ENCODE data around the gene GSAP.

DNA sequence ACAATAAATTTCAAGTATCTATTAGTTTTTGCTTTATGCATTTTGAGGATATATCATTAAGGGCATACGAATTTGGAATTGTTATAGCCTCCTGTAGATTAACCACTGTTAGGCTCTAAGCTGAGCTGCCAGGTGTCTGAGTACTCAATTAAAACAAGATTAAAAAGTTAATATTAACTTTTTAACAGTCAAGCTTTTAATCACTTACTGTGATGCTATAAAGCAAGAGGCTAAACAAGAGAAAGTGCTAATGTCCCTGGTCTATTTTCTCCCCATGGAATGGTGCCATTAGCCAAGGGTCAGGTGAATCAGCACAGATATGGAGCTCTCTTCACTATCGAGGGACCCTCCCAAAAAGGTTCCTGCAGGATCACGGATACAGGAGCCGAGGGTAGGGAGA lies 9.7 kb downstream of the GSAP start:
- TF ChIP-seq, protein P1, sequence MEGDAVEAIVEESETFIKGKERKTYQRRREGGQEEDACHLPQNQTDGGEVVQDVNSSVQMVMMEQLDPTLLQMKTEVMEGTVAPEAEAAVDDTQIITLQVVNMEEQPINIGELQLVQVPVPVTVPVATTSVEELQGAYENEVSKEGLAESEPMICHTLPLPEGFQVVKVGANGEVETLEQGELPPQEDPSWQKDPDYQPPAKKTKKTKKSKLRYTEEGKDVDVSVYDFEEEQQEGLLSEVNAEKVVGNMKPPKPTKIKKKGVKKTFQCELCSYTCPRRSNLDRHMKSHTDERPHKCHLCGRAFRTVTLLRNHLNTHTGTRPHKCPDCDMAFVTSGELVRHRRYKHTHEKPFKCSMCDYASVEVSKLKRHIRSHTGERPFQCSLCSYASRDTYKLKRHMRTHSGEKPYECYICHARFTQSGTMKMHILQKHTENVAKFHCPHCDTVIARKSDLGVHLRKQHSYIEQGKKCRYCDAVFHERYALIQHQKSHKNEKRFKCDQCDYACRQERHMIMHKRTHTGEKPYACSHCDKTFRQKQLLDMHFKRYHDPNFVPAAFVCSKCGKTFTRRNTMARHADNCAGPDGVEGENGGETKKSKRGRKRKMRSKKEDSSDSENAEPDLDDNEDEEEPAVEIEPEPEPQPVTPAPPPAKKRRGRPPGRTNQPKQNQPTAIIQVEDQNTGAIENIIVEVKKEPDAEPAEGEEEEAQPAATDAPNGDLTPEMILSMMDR (IDR thresholded peaks at IDR 0.05), result no peak
- TF ChIP-seq POLR2A (IDR thresholded peaks at IDR 0.05), result no peak

Data from right lobe of liver (tissue), 4 donors.